Ureter (tissue), 1 donor: ENCODE measurements around the gene FKRP. TPM values are rescaled to one million over a fixed set of nuclear protein-coding genes. Genes with fewer than 3 reads are reported as not detected.
"Not testable (repeated sequence)": the region's sequence is repeated elsewhere in the genome, so short reads cannot be mapped to it uniquely, and the experiment has no call there.

Experiments used
- DNase-seq: peaks from one replicate; pipeline ENCODE4 v3.0.0-alpha.2; 2020; ENCODE audit warnings: low spot score
- total RNA-seq: library from RNA; stranded (reverse); gene quantifications from one replicate; pipeline ENCODE4 v1.2.4, GENCODE V29; 2023
- donor health status: DM: yes; HTN: yes; CAD: no.

Gene FKRP
- 20.6 TPM for total RNA-seq

DNA sequence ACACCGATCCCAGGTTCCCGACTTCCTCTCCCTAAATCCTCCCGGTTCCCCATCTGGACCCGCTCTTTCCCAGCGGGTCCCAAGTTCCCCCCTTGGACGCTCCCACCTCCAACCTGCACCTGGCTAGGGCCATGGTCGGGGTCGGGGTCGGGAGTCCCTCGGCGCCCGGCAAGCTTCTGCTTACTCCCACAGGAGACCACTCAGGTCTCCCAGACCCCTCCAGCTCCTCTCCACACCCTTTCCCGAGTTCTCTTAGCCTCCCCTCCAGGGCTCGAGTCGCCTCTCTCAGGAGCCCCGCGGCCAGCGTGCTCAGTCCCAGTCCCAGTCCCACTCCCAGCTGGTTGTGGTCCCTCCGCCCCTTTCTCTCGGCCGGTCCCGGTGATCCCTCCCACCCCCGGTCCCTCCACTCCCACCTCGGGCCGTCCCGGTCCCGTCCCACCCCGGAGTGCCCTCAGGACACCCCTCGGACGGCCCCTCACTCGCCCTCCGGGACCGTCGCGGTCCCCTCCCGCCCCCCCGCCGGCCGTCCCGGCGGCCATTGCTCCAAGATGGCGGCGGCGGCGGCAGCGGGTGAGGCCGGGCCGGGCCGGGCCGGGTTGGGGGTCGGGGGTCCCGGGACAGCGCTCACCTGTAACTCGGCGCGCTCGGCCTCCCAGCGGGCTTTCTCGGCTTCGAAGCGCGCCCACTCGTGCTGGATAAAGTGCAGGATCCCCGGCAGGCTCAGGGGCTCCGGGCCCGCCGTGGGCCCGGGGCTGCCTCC, at the start of gene FKRP:
FKRP (plus strand) TSS at position 537 of the 760 bp plus-strand sequence. CDS start 9,394 bp downstream, outside the sequence.
- DNase-seq, result no peak

DNA sequence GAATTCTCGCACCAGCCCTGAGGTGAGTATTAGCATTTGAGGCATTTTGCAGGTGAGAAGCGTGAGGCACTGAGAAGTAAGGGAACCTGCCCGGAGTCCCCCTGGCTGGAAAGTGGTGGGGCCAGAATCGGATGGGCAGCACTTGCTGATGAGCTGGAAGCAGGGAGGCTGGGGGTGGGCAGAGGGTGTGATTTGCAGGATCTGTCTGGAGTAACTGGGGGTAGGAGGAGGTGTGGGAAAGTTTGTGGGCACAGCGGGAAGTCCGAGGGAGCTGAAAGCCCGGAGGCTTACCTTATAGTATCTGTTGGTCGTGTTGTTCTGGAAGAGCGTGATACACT, 49.0 kb upstream of the FKRP start:
- no peak for DNase-seq

GRCh38 chr19:46697204-46697960, 48.5 kb upstream of the FKRP start:
- DNase-seq, result peak; percentile 85

DNA sequence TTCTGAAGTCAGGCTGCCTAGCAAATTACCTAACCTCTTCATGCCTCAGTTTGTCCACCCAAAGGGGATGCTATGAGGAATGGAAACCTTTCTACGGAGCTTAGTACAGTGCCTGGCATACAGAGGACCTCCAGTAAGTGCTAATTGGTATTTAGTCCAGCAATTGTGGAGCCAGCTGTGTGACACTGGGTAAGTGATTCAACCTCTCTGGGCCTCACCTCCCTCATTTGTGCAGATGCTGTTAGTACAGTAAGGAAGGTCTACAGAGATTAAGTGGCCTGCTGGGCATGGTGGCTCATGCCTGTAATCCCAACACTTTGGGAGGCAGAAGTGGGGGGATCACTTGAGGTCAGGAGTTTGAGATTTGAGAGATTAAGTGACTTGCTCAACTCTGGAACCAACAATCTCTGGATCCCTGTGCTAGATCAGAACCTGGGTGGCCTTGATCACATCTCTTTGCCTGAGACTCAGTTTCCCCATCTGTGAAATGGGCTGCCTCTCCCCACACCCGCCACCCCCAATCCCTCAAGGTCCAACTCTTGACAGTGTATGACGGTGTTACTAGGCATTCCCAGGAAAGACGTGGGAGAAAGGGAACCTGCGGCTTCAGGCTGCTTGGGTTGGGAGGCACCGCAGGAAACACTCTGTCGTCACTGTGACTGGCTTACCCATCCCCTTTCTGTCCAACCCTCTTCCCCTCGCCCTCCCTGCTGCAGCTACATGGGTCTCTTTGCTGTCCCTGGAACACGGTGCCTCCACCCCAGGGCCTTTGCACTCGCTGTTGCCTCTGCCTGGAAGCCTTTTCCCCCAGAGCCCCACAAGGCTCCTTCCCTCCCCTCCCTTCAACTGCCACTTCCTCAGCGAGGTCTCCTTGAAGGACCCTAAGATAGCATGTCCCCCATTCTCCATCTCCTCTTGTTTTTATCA, 47.2 kb upstream of the FKRP start:
- DNase-seq, result no peak

GRCh38 chr19:46700704-46701103, 45.2 kb upstream of the FKRP start:
- DNase-seq, result no peak

DNA sequence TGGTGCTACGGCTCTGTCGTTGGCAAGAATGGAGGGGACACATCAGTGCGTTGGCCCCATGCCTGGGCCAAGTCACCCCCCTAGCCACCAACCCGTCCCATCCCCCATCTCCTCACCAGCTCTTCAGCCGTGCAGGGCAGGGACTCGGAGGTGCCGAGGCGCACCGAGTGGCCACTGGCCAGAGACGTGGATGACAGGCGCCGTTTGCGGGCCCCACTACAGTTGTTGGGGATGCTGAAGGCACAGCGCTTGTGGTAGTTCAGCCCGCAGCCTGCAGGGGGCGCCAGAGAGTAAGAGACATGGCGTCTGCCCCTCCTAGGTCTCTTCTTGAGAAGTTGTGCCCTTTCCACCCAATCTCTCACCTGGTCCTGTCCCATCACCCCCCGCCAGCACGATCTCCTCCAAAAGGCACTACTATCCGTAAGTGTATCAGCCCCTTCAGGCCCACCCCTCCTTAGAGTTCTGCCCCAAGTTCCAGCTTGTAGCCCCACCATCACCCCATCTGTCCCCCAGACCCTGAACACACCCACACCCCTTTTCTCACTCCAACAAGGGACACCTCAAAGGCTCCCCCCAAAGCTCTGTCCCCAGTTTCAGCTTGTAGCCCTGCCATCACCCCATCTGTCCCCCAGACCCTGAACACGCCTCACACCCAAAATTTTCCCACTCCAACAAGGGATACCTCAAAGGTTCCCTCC, 41.3 kb upstream of the FKRP start:
- DNase-seq, result peak; percentile 79

DNA sequence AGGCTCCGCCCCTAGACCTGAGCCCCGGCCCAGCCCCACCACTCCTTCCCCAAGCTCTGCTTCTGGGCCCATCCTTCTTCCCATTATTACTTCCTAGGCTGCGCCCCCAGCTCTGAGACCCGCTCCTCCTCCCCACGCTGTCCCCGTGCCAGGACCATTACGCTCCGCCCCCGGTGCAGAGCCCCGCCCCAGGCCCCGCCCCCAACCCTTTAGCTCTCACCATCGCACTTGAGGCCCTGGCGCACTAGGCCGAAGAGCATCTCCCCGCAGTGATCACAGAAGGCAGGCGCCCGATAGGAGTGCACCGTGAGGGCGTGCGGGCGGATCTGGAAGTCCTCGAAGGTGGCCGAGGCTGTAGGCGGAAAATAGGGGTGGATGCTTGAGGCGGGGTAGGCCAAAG, 35.2 kb upstream of the FKRP start:
- no peak for DNase-seq

- not testable (repeated sequence) for DNase-seq
Observed at GRCh38 chr19:46712768-46713338, 33.0 kb upstream of the FKRP start.

- peak; percentile 97 for DNase-seq
Observed at GRCh38 chr19:46713781-46714443, 31.9 kb upstream of the FKRP start.

DNA sequence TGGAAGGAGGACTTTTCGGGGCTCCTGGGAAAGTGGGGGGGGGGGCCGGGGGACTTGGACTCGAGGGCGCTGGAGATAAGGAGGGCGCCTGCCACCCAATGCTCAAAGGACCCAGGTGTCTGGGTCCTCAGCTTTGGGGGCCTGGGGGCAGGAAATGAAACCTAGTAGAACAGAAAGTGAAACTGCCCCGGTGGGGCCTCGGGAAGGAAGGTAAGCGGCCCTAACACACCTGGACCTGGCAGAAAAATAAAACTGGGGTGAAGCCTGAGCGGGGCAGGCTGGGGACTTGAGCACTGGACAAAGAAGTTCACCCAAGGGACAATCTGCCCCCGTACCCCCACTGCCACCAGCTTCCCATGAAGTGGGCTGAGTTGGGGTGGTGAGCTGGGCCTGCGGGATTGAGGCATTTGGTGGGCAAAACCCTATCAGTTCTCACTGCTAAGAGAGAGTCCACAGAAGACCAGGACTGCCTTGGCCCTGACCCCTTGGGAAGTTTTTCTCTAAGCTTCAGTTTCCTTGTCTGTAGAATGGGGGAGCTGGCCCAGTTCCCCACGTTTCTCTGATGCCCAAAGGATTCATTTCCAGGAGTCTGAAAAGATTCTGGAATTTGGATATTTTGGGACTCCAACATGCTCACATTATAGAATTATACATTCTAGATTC, 31.3 kb upstream of the FKRP start:
- no peak for DNase-seq

- DNase-seq, result no peak
Observed at GRCh38 chr19:46715620-46715974, 30.3 kb upstream of the FKRP start.

DNA sequence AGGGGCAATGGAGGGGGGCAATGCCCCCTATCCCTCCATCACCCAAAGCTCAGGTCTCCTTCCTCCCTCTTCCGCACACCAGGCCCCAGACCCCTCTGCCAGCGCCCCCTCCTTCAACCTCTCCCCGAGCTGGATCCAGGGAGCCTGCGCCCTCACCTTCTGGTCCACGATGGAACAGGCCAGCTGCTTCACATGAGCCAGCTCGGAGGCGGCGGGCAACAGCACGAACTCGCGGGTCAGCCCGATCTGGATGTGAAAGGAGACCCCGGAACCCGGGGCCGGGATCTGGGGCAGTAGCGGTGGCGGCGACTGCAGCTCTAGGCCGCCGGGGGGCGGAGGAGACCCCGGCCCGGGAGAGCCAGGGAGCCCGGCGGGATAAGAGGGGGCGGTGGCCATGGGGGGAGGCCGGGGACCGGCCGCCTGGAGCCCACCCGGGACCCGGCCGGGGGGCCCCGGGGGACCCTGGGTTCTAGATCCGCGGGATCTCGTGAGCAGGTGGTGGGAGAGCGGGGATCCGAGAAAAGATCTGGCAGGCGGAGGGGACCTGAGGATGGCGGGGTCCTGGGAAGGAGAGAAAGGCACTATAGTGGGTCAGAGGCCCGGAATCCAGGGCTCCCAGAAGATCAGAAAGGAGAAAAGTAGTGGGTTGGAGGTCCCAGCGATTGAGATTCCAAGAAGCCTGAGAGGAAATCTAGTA, 29.7 kb upstream of the FKRP start:
- no peak for DNase-seq

DNA sequence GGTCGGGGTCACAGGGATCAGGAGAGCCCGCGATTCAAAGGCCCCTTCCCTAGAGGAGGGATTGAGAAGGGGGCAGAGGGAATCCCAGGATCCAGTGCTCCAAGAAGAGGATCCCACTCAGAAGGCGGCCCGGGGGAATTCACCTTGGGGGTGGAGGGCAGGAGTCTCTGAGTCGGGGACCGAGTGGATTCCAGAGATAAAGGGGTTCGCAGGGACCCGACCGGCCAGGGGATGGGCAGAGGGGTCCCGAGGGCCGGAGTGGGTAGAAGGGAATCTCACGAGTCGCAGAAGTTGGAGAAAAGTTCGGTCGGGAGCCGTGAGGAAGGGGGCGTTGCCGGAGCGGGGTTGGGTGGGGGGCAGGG, 29.2 kb upstream of the FKRP start:
- DNase-seq, result no peak

DNA sequence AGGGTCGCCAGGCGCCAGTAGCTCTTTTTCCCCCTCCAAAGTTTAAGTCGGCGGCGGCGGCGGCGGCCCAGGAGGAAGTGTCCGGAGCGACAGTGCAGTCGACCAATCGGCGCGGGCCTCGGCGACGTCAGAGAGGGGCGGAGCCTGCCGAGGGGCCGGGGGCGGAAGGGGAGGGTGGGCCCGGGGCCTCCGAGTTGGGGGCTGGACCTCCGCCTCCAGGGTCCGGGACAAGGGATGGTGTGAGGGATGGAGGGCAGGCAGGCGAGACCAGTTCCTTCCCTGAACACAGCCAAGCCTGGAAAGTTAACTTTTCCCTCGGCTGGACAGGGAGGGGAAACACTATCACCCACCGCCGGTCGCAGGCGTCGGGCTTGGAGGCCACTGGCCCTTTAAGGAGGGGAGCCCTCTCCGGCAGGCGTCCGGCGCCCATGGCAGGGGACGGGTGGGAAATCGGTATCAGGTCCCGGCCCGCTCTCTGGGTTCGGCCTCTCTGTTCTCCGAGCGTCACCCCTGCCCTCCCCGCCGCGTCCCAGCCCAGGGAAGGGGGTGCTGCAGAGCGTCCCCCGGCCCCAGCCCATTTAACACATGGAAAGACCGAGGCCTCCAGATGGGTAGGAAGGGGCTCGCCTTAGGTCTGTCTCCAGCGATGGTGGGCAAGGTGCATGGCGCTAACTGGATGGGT, 28.7 kb upstream of the FKRP start, which contains the start of gene PRKD2:
PRKD2 (minus strand) TSS at position 81 of the 682 bp plus-strand sequence. CDS start 744 bp downstream, outside the sequence.
- DNase-seq, result peak; percentile 94

DNA sequence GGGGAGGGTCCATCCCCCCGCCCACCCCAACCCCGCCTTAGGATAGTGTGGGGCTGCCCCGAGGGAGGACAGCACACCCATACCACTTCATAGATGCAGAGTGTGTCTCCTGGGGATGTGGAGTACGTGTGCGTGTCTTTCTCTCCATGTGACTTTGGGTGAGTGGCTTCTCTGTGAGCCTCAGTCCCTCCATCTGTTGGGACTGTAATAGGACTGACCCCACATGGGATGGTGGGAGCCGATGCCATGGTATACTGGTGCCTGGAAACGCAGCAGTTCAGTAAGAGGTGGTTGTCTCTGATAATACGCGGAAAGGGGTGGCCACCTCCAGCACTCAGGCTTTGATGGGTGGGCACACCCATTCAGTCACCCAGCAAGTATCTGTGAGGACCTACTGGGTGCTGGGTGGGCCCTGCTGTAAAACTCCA, 28.1 kb upstream of the FKRP start:
- no peak for DNase-seq

DNA sequence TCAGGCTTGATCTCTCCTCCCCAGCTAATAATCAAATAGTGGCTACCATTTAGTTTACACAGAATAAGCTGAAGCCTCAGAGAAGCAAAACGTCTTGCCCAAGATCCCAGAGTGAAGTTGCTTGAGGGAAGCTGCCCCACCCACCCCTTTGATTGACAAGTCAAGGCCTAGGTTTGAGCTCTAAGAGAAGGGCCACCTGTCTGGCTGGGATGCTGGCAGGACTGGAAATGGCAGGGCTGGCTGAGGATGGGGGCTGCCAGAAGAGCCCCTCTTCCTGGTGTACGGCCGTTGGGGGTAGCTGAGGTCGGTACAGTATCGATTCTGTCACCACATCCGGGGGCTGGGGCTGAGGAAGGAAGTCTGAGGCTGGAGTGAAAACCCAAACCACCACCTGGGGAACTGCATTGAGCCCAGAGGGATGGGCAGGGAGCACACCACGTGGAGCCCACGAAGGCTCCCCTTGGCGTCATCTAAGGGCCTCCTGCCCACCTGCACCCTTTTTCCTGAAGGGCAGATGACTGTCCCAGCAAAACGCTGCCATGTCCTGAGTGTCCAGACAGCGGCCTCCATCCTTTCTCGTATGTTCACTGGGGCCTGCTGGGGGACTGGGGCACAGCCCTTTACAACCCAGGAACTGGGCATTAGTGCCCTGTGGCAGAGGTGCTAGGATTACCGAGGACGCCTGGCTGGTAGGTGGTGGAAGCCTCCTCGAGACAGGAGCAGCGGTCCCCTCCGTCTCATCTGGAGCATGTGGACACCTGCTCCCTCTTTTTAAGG, 27.5 kb upstream of the FKRP start:
- DNase-seq, result no peak

- no peak for DNase-seq
Observed at GRCh38 chr19:46718934-46719622, 26.8 kb upstream of the FKRP start.
